DMS 273 (cell line): ENCODE results near the gene FAM204A.

Source experiments
- DNase-seq: peaks from one replicate; lab custom pipeline; 2025; ENCODE audit not compliant: unreplicated experiment; lab: John Stamatoyannopoulos, UW

The FAM204A gene

DNA sequence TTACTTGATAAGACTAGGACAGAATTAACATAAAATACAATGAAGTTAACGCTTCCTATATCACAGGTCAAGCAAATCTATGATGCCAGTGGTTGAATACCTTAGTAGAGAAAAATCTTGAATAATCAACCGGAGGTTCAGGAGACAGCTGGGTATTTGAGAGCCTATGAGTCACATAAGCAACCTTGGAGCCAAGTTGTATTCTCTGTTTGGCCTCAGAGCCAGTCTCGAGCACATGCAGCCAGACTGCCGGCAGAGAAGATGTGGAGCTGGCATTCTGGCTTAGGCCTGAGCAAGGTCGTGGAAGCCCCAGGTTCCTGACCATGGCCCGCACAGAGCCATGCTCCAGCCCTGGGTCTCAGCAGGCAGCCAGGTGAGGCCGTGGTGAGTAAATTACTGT lies 90.3 kb downstream of the FAM204A start:
- peak; percentile 9 for DNase-seq

DNA sequence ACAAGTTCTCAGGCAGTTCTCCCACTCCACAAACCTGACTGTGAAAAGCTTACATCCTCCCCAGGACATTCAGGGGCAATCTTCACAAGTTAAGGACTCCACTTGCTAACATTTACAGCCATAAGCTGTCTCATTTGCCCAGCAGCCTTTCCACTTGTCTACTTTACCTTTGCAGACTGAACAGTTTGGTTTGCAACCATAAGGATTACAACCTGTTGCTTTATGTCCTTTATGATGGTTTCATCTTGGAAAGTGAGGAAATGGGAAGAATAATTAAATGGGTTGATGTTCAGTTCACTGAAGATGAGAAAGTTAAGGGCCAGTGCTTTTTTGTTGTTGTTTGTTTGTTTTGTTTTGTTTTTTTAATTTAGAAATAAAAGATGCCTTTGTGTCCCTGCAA lies 92.4 kb downstream of the FAM204A start:
- no peak for DNase-seq
